Activated effector memory CD4-positive, alpha-beta T cell treated with Interleukin-2 at 50 U/mL for 16 hours (primary cell): ENCODE results near the gene LRCH3.

Experiments
- DNase-seq: peaks from one replicate; pipeline ENCODE4 v3.0.0-alpha.2; 2020

The LRCH3 gene

DNA sequence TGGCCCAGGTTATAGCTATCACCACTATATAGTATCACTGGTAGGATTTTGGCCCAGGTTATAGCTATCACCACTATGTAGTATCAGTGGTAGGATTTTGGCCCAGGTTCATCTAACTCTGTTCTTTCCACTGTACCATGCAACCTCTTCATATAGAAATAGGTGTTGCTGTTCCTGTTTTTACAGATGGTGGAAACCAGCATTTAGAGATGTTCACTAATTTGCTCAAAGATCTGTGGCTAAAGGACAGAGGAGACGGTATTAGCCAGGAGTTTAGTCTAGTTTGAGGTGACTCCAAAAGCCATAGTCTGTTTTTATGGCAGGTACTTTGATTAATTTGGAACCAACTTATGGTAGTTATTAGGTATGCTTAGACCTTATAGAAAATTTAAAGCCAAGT, 3.1 kb downstream of the LRCH3 start:
- DNase-seq = no peak

GRCh38 chr3:197795200-197795599, 4.1 kb downstream of the LRCH3 start:
- DNase-seq = no peak

GRCh38 chr3:197796087-197796486, 5.0 kb downstream of the LRCH3 start:
- no peak for DNase-seq

- DNase-seq = no peak
These were observed 7.8 kb downstream of the LRCH3 start for GRCh38 chr3:197798863-197799262.

DNA sequence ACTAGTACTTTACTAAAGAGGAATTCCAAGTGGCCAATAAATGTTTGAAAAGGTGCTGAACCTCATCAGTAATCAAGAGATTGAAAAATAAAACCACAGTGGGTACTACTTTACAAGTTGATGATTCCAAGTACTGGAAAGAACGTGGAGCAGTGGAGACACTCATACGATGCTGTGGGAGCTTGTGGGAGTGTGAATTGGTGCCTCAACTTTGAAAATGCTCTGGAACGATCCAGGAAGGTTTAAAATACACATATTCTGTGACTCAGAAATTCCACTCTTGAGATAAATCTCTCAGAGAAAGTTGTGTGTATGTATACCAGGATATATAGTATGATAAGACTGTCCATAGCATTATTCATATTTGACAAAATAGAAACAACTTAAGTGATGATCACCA, 9.3 kb downstream of the LRCH3 start:
- DNase-seq = no peak

GRCh38 chr3:197801891-197802778, 11.1 kb downstream of the LRCH3 start:
- no peak for DNase-seq

DNA sequence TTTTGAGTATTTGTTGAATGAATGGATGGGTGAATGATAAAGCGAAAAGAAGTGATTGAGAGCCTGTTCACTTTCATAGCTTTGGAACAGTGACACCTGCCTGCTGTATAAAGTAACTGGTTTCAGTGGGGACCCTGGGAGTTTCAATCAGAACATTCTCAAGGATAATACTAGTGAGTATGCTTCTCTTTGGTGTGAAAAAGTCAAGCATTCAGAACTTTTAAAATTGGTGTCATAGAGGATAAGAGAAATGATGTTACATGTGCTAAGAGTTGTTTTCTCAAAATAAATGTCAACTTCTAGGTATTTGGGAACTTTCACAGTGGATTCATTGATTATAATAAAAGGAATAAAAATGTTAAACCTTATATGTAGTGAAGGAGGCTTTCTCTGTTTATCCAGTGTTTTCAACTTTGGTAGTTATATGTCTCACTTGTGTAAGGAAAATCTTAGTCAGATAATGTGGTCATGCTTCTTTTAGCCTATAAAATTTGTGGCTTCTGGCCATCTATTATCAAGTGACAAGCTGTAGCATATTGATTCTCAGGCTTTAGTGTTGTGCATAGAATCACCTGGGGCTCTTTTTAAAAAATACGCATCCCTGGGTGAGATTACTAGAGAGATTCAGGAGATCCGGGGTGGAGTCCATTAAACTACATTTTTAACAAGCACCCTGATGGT, 11.9 kb downstream of the LRCH3 start:
- DNase-seq = no peak

GRCh38 chr3:197804511-197804910, 13.5 kb downstream of the LRCH3 start:
- DNase-seq = no peak

DNA sequence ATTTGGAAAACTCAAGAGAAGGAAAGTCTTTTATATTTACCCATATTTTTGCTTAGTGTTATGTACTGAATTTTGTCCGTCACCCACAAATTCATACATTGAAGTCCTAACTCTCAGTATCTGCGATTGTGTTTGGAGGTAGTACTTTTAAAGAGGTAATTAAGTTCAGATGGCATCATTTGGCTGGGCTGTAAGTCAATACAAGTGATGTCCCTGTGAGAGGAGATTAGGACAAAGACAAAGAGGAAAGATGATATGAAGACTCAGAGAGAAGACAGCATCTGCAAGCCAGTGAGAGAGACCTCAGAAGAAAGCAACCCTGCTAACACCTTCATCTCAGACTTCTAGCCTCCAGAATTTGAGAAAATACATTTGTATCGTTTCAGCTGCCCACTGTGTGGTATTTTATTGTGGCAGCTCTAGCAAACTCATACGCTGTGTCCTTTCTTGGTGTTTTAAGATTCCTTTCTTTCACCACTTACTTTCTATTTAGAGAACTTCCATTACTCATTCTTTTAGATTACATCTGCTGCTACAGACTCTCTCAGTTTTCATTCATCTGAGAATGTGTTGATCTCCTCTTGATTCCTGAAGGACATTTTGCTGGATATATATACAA, 17.0 kb downstream of the LRCH3 start:
- DNase-seq = no peak

DNA sequence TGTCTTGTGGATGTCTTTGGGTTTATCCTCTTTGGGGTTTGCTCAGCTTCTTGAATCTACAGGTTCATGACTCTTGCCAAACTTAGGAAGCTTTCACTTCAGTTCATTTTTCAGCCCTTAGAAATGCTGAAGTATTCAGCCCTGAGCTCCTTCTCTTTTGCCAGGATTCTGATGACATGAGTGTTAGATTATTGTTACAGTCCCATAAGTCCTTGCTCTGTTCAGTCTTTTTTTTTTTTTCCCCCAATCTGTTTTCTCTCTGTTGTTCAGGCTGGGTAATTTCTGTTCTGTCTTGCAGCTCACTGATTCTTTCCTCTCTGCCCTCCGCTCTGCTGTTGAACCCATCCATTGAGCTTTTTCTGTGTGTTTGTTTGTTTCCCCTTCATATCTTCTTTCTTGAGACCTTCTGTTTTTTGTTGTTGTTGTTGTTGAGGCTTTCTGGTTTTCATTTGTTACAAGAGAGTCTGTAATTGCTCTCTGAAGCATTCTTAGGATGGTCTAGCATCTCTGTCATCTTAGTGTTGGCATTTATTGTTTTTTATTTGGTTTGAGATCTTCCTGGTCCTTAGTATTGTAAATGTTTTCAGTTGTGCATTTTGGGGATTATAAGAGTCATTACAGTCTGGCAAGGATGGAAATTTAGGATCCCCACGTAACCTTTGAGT, 18.4 kb downstream of the LRCH3 start:
- DNase-seq = no peak

DNA sequence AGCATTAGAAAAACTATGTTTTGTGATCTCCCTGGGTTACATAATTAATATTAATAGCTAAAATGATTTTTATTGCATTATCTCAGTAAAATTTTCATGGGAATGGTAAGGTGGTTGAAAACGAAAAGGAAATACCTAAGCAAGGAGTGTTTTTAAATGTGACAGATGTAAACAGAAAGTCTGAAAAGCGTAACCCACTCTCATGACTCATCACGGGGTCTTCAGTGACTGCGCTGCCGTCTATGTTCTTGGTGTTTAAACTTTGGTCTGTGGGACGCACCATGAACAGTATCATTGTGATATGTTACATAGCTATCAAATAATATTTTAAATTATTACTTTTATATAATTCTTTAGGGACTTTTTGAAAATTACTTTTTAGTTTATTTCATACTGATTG, 19.8 kb downstream of the LRCH3 start:
- no peak for DNase-seq

DNA sequence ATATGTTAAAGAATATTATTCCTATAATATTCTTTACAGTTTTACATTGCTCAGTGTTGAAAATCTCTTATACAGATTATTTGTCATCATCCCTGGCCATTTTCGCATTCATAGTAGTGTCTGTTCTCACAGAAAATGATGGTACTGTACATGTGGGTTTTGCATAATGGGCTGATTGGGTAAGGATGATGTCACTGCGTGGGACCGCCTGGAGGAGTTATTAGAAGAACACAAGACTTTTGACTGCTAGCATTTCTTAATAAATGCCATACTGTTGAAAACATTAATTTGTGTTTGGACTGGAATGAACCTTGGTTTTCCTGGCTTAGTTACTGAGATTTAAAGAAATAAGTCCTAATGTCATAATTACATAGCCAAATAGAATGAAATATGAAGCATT, 20.3 kb downstream of the LRCH3 start:
- no peak for DNase-seq

DNA sequence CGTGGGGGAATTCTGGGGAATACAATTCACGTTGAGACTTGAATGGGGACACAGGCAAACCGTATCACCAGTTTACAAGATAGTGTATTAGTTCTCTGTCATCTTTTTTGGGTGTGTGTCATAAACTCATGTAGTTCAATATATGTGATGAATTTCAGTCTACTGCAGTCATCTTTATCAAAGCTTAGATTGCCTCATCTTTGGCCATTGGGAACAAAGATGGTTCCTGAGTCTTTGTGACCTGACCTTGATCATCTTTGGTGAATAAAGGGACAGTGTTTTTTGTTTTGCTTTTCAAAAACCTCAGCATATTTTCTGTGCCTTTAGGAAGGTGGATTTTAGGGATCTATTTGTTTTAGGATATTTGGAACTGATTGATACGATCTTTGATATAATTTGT, 23.3 kb downstream of the LRCH3 start:
- no peak for DNase-seq

GRCh38 chr3:197820550-197821335, 29.7 kb downstream of the LRCH3 start:
- DNase-seq = no peak

DNA sequence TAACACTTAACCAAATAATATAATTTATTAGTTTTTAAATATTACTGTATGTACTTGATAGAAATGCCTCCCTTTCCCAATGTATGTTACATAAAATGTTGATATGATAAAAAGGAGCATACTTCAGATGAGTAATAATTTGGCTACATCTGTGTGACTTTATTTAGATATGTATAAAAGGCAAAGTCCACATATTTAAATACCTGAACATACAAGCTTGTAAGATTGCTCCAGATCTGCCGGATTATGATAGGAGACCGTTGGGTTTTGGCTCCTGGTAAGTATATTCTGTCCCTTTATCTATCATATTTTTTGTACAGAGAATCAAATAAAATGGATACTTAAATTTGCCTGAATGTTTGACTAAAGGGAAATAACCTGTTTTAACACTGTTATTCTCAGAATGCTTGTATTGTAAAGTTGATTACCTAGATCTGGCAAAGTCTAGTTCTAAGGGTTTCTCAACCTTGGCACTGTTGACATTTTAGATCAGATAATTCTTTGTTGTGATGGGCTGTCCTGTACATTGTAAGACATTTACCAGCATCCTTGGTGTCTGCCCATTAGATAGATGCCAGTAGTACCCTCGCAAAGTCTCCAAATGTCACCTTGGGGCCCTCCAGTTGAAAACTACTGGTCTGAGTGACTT, 38.5 kb downstream of the LRCH3 start:
- DNase-seq = no peak

GRCh38 chr3:197830308-197830966, 39.4 kb downstream of the LRCH3 start:
- DNase-seq = no peak

DNA sequence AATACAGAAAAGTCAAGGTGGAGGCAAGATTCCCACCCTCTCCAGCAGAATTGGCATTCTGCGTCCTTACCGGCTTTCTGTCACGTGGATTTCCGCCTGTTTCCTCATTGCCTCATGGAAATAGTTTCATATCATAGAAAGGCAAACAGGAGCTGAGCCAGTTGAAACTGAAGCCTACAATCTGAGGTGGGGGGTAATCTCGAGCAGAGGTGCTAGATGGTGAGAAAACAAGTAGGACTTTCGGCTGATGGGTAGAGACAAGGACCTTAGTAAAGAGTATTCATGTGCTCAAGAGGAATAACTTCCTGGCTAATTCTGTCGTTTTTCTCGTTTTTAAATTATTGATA, 39.9 kb downstream of the LRCH3 start:
- no peak for DNase-seq

- no peak for DNase-seq
These were observed 43.1 kb downstream of the LRCH3 start for GRCh38 chr3:197833930-197834715.

- no peak for DNase-seq
These were observed 44.5 kb downstream of the LRCH3 start for GRCh38 chr3:197835509-197835908.

GRCh38 chr3:197836244-197836643, 45.2 kb downstream of the LRCH3 start:
- no peak for DNase-seq

GRCh38 chr3:197837282-197837681, 46.2 kb downstream of the LRCH3 start:
- no peak for DNase-seq
